ENCODE data around the gene SAMD4B. TPM values are rescaled to one million over a fixed set of nuclear protein-coding genes. Genes with fewer than 3 reads are reported as not detected.

Gene SAMD4B
- total RNA-seq, 3 donors from 2014 or later (not counting 1 experiment from before 2014, with no cell fraction given), result 67.8 to 80.8 (median 78.9) TPM

- H3K27me3 ChIP-seq (ENCODE audit: control insufficient read depth, insufficient read depth, low read length), result no peaks in the 10 kb centered on the region
- intact Hi-C loops (cut with micrococcal nuclease), result no loop called here
- WGBS (ENCODE audit: insufficient coverage), result 94% methylated on average over 5 of the region's 5 CpGs
- no peak overlapping the region for H3K4me3 Mint-ChIP-seq
- no peak overlapping the region for H3K27ac ChIP-seq (ENCODE audit: low read length)
- H3K36me3 ChIP-seq (ENCODE audit: control insufficient read depth, insufficient read depth, low read length), result peaks cover 53% of the 10 kb centered on the region
- H3K9me3 ChIP-seq (ENCODE audit: control insufficient read depth, insufficient read depth, low read length), result no peaks in the 10 kb centered on the region
- H3K27ac Mint-ChIP-seq, result peak overlapping the region; percentile 39 to 91
- H3K4me3 ChIP-seq (ENCODE audit: low read length), result no peak overlapping the region
- peaks cover 25% of the 10 kb centered on the region for H3K4me1 ChIP-seq (ENCODE audit: control insufficient read depth, insufficient read depth, low read length)
- TF ChIP-seq CTCF (IDR thresholded peaks at IDR 0.05), result no peak
- peaks cover 16 to 37% of the 10 kb centered on the region in 2 donors for H3K4me1 Mint-ChIP-seq
- H3K27me3 Mint-ChIP-seq (ENCODE audit: low read depth in 2 of 2), result no peaks in the 10 kb centered on the region
- no peak for DNase-seq
- no peak for ATAC-seq
- no peaks in the 10 kb centered on the region for H3K9me3 Mint-ChIP-seq
- H3K36me3 Mint-ChIP-seq, result no peaks in the 10 kb centered on the region
Observed at GRCh38 chr19:39388657-39389056, 46.4 kb downstream of the SAMD4B start.

- peaks cover 25% of the 10 kb centered on the region for H3K4me1 ChIP-seq (ENCODE audit: control insufficient read depth, insufficient read depth, low read length)
- no peaks in the 10 kb centered on the region for H3K9me3 ChIP-seq (ENCODE audit: control insufficient read depth, insufficient read depth, low read length)
- H3K27me3 ChIP-seq (ENCODE audit: control insufficient read depth, insufficient read depth, low read length), result no peaks in the 10 kb centered on the region
- no peak for TF ChIP-seq CTCF (IDR thresholded peaks at IDR 0.05)
- H3K36me3 Mint-ChIP-seq, result no peaks in the 10 kb centered on the region
- intact Hi-C loops (cut with micrococcal nuclease), result loop anchor here (2.0 kb wide), 3 partner anchors 47 to 55 kb away; partner anchors contain the start of genes SAMD4B and SUPT5H
- ATAC-seq, result no peak
- H3K27ac Mint-ChIP-seq, result peak overlapping the region; percentile 91 to 98
- WGBS (ENCODE audit: insufficient coverage), result 85% methylated on average over 11 of the region's 13 CpGs
- peak overlapping the region; percentile 97 for H3K4me3 Mint-ChIP-seq
- peaks cover 51% of the 10 kb centered on the region for H3K36me3 ChIP-seq (ENCODE audit: control insufficient read depth, insufficient read depth, low read length)
- DNase-seq, result no peak
- H3K27ac ChIP-seq (ENCODE audit: low read length), result peak overlapping the region; percentile 98
- peak overlapping the region; percentile 92 for H3K4me3 ChIP-seq (ENCODE audit: low read length)
- peaks cover 16 to 37% of the 10 kb centered on the region in 2 donors for H3K4me1 Mint-ChIP-seq
- no peaks in the 10 kb centered on the region for H3K27me3 Mint-ChIP-seq (ENCODE audit: low read depth in 2 of 2)
- no peaks in the 10 kb centered on the region for H3K9me3 Mint-ChIP-seq
Observed at GRCh38 chr19:39389631-39390414, 47.6 kb downstream of the SAMD4B start.

GRCh38 chr19:39390451-39390750 is 48.2 kb downstream of the SAMD4B start:
- no peaks in the 10 kb centered on the region for H3K36me3 Mint-ChIP-seq

More at GRCh38 chr19:39390451-39390750, 48.2 kb downstream of the SAMD4B start:
- peaks cover 25% of the 10 kb centered on the region for H3K4me1 ChIP-seq (ENCODE audit: control insufficient read depth, insufficient read depth, low read length)
- H3K9me3 ChIP-seq (ENCODE audit: control insufficient read depth, insufficient read depth, low read length), result no peaks in the 10 kb centered on the region
- ATAC-seq, result no peak
- peaks cover 54% of the 10 kb centered on the region for H3K36me3 ChIP-seq (ENCODE audit: control insufficient read depth, insufficient read depth, low read length)
- Mint-ChIP-seq H3K9me3 (no peaks in the 10 kb centered on the region), H3K4me3 (peak overlapping the region; percentile 97), H3K27me3 (ENCODE audit: low read depth in 2 of 2) (no peaks in the 10 kb centered on the region), H3K27ac (peak overlapping the region; percentile 91 to 98), H3K4me1 (peaks cover 16 to 32% of the 10 kb centered on the region in 2 donors)
- H3K27me3 ChIP-seq (ENCODE audit: control insufficient read depth, insufficient read depth, low read length), result no peaks in the 10 kb centered on the region
- peak in 1 of 2 donors; percentile 93 for DNase-seq
- under 1% methylated on average over 10 of the region's 10 CpGs for WGBS (ENCODE audit: insufficient coverage)
- intact Hi-C loops (cut with micrococcal nuclease), result loop anchor here (2.0 kb wide), 3 partner anchors 46 to 54 kb away; partner anchors contain the start of genes SAMD4B and SUPT5H
- peak overlapping the region; percentile 92 for H3K4me3 ChIP-seq (ENCODE audit: low read length)
- H3K27ac ChIP-seq (ENCODE audit: low read length), result peak overlapping the region; percentile 98
- TF ChIP-seq CTCF (IDR thresholded peaks at IDR 0.05), result no peak
